Epidermal melanocyte (primary cell): Measurements from ENCODE around the gene FAM162B.
"Not testable (repeated sequence)": the region's sequence is repeated elsewhere in the genome, so short reads cannot be mapped to it uniquely, and the experiment has no call there.

Source experiments
- DNase-seq: peaks from one replicate; pipeline ENCODE4 v3.0.0; 2011; ENCODE audit warnings: low spot score; ENCODE audit not compliant: insufficient read length

FAM162B gene

DNA sequence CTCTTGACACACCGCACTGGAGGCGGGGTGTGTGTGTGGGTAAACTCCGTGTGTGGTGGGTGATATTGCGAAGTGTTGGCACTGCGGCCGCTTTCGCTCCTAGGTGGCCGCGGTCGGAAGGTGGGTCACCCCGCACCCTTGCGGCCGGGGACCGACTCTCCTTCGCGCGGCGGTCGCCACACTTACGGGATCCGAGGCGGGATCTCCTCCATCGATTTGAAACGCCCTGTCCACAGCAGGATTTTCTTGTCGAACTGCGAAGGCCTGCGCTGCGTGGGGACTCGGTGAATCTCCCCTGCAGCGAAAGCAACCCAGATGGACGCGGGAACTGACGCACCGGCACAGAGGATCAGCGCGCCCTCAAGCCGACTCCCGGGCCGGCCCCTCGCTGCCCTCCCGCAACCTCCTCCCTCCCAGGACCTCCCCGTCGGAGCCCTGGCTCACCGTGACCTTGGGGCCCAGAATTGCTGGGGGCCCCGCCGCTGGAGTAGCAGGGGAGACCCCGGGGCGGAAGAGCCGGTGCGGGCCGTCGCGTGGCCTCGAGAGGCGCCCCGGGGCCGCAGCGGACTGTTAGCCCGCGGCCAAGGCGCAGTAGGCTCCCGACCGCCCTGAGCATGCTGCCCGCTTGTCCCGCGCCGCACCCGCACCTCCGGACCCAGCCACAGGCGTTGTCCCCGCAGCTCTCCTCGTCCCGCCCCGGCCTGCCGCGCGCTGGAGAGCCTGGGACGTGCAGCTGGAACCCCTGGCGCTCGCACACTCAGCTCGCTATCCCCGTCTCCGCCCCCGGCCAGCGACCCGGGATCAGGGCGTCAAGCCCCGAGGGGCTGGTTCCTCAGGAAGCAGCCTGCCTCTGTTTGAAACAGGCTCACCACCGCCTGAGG, at the start of gene FAM162B:
FAM162B (minus strand) TSS at position 759 of the 881 bp plus-strand sequence; CDS start at position 616, 143 bp downstream.
- no peak for DNase-seq

DNA sequence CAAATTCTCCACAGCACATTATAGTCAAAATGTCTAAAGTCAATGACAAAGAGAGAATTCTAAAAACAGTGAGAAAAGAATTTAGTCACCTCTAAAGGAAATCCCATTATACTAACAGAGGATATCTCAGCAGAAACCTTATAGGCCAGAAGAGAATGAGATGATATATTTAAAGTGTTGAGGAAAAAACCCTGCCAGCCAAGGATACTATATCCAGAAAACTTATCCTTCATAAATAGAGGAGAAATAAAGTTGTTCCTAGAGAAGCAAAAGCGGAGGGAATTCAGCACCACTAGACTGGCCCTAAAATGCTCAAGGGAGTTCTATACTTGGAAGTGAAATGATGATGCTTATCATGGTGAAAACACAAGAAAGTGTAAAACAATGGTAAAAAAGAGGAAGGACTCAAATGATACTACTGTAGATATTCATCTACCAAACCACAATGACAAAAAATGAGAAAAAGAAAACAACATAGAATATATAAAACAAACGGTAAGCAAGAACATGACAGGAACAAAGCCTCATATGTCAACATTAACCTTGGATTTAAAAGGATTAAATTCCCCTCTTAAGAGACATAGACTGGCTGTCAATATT, 46.6 kb upstream of the FAM162B start:
- no peak for DNase-seq

- no peak for DNase-seq
These were observed 36.5 kb upstream of the FAM162B start for GRCh38 chr6:116801971-116802370.

- no peak for DNase-seq
These were observed 34.4 kb upstream of the FAM162B start for GRCh38 chr6:116799945-116800344.

- DNase-seq, result no peak
These were observed 32.1 kb upstream of the FAM162B start for GRCh38 chr6:116797585-116797984.

GRCh38 chr6:116793224-116793623, 27.7 kb upstream of the FAM162B start:
- DNase-seq, result no peak

DNA sequence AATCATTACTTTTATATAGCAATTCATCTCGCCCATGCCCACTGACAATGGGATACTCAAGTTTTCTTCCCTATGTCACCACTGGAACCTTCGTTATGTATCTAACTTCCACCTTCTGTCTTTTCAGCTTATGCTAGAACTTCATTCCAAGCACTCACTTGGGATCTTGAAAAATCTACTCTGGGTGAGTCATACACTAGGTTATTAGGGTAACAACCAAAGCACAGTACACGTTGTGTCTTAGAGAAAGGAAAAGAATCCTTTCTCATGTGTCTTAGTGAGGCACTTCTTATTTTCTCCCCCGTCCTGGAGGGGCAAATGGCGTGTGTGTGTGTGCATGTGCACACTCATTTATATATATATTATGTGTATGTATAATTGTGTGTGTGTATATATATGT, 18.3 kb upstream of the FAM162B start:
- no peak for DNase-seq

DNA sequence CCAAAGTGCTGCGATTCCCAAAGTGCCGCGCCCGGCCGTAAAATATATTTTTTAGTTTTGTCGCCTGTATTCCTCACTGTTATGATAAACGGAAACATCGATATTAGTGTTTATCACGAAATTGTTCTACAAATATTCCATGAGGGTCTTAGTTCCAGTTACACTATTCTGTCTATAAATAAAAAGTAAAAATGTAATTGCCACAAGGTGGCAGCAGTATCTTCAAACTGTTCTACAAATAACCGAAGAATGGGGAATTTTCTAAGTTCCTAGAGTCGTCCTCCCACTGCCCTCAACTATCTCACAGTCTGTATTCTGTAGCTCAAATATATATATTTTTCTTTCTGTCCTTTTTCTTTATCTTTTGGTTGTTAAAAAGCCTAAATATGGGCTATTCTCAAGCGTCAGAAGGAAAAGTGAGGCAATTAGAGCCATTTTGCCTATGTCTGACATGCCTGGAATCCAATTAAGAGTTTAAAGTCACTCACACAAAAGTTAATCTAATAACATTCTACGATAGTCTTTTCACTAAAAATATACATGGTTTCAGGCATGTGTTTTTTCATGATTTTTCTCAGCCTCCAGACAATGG, 14.2 kb upstream of the FAM162B start:
- no peak for DNase-seq

GRCh38 chr6:116773886-116774285, 8.4 kb upstream of the FAM162B start:
- DNase-seq, result no peak

GRCh38 chr6:116772450-116772849, 6.9 kb upstream of the FAM162B start:
- no peak for DNase-seq

DNA sequence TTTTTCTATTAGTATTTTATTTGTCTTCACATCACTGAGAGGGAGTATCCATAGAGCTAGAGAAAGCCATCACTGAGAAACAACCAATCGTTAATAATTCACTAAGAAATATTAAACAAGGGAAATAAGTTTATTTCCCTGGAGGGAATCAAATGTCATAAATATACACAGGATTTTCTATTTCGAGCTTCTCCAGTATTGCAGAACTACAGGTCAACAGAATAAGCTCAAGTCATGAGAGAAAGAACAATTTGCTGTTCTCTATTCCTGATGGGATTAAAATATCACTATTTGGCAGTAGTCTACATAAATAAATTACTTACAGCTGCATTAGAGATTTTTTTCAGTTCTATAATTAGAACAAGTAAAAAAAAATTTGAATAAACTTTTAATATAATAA, 2.2 kb upstream of the FAM162B start:
- DNase-seq, result no peak

GRCh38 chr6:116766506-116767176, 1.1 kb upstream of the FAM162B start:
- DNase-seq, result no peak

GRCh38 chr6:116764629-116764960, 924 bp downstream of the FAM162B start:
- DNase-seq, result no peak

DNA sequence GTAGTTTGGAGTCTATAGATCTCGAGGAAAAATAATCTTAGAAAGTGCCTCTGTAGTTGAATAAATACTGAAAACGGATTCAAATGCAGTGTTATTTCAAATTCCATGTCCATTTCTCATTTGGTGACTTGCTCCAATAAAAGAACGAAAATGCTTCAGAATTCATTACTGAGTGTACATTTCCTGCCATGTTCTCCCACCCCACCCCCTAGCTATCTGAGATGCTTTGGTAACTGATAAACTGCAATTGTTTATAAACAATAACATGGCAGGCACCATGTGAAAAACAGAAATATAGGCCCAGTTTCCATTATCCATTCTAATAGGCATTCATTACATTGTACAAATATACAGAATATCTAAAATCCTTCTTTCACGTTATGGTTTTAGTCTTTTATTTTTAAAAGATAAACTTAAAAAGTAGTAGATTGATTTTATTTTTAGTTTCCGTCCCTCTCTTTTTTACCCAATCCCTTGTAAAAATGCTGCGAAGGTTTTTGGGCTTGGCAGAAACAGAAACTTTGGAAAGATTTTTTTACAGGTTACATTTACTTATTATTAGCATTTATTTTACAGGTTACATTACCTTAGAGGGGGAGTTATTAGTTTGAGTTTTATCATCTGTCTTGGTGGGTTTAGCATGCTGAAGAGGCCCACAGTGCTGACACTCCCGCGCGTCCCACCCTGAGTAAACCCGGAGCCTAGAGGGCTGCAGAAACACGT, 1.5 kb downstream of the FAM162B start:
- no peak for DNase-seq

- no peak for DNase-seq
These were observed 2.5 kb downstream of the FAM162B start for GRCh38 chr6:116763048-116763447.

GRCh38 chr6:116762235-116762634, 3.3 kb downstream of the FAM162B start:
- DNase-seq, result no peak

DNA sequence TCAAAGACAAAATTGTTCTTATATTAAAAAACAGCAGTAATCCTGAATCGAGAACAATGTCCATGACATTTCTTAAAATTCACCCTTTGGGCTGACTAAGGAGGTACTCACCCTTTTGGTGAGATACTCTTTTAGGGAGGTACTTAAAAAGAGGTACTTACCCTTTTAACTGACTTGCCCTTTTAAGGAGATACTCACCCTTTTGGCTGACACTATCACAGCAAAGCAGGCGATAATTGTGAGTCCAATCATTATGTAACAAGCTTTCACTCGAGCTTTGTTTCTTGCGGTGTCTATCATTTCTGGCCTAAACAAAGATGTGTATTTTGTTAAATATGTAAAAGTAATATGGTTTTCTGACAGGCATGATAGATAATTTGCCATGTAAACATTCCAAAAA, 3.7 kb downstream of the FAM162B start:
- DNase-seq, result no peak

DNA sequence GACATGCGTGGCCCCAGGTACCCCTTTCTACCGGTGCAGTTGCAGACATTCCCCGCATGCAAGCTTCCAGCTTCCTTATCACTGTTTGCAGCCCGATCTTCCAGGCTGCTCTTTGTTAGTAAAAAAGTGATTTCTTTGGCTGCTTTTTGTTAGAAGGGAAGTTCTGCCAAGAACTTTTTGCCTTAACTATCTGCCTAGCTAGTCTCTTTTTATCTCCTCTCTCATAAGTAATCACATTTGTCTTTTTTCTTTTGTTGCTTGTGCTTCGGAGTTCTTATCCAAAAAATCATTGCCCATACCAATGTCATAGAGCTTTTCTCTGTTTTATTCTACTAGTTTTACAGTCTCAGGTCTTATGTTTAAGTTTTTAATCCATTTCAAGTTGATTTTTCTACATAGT, 20.3 kb downstream of the FAM162B start:
- DNase-seq, result no peak

GRCh38 chr6:116741571-116741970, 23.9 kb downstream of the FAM162B start:
- no peak for DNase-seq

DNA sequence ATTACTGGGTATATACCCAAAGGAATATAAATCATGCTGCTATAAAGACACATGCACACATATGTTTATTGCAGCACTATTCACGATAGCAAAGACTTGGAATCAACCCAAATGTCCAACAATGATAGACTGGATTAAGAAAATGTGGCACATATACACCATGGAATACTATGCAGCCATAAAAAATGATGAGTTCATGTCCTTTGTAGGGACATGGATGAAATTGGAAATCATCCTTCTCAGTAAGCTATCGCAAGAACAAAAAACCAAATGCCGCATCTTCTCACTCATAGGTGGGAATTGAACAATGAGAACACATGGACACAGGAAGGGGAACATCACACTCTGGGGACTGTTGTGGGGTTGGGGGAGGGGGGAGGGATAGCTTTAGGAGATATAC, 25.0 kb downstream of the FAM162B start:
- DNase-seq, result not testable (repeated sequence)

- no peak for DNase-seq
These were observed 28.5 kb downstream of the FAM162B start for GRCh38 chr6:116737004-116737403.
